Cerebellar cortex (tissue), 1 donor: ENCODE measurements around the gene CCDC107.
A peak's percentile ranks its signal among the peaks of the same experiment; 100 is the strongest.
"Not testable (repeated sequence)": the region's sequence is repeated elsewhere in the genome, so short reads cannot be mapped to it uniquely, and the experiment has no call there.

Experiments used
- DNase-seq: peaks from one replicate; pipeline ENCODE4 v3.0.0-alpha.2; 2015; ENCODE audit warnings: low spot score

Gene CCDC107

GRCh38 chr9:35638751-35639150 is 19.3 kb upstream of the CCDC107 start:
- not testable (repeated sequence) for DNase-seq

GRCh38 chr9:35639225-35639624 is 18.9 kb upstream of the CCDC107 start:
- not testable (repeated sequence) for DNase-seq

GRCh38 chr9:35639631-35640030 is 18.5 kb upstream of the CCDC107 start:
- DNase-seq = no peak

- DNase-seq = not testable (repeated sequence)
Observed at GRCh38 chr9:35640431-35640830, 17.7 kb upstream of the CCDC107 start.

GRCh38 chr9:35641478-35641877 is 16.6 kb upstream of the CCDC107 start:
- DNase-seq = not testable (repeated sequence)

GRCh38 chr9:35643046-35643445 is 15.0 kb upstream of the CCDC107 start:
- no peak for DNase-seq

GRCh38 chr9:35645736-35646135 is 12.4 kb upstream of the CCDC107 start:
- DNase-seq = not testable (repeated sequence)

- DNase-seq = peak; percentile 64
Observed at GRCh38 chr9:35646153-35646532, 11.9 kb upstream of the CCDC107 start.

- peak; percentile 89 for DNase-seq
Observed at GRCh38 chr9:35646533-35647265, 11.4 kb upstream of the CCDC107 start.

- DNase-seq = no peak
Observed at GRCh38 chr9:35649431-35650340, 8.4 kb upstream of the CCDC107 start.

- no peak for DNase-seq
Observed at GRCh38 chr9:35650341-35651158, 7.5 kb upstream of the CCDC107 start, which contains the start of gene SIT1. SIT1 (minus strand) TSS chr9:35650931; CDS start chr9:35650853, 78 bp downstream.

GRCh38 chr9:35651956-35652828 is 5.9 kb upstream of the CCDC107 start:
- DNase-seq = no peak

- DNase-seq = no peak
Observed at GRCh38 chr9:35652829-35653209, 5.3 kb upstream of the CCDC107 start.

- no peak for DNase-seq
Observed at GRCh38 chr9:35653611-35654010, 4.5 kb upstream of the CCDC107 start.

- no peak for DNase-seq
Observed at GRCh38 chr9:35656348-35656747, 1.7 kb upstream of the CCDC107 start.

GRCh38 chr9:35656831-35657545 is 1.1 kb upstream of the CCDC107 start:
- DNase-seq = peak; percentile 77

GRCh38 chr9:35657546-35658136 is 451 bp upstream of the CCDC107 start, which contains the start of gene RMRP:
RMRP (minus strand) TSS chr9:35658019.
- DNase-seq = peak; percentile 99

GRCh38 chr9:35658968-35659220 is 802 bp downstream of the CCDC107 start:
- peak; percentile 55 for DNase-seq

- no peak for DNase-seq
Observed at GRCh38 chr9:35659340-35659739, 1.2 kb downstream of the CCDC107 start.

GRCh38 chr9:35660966-35661415 is 2.9 kb downstream of the CCDC107 start:
- DNase-seq = peak; percentile 91
